ENCODE results near the gene MATN1.

MATN1 gene

GRCh38 chr1:30718091-30718635, 5.2 kb downstream of the MATN1 start:
- peak; percentile 100 for DNase-seq (ENCODE audit: low read depth in 2 of 2)

- DNase-seq (ENCODE audit: low read depth in 2 of 2), result no peak
Measured at GRCh38 chr1:30716646-30717045, 6.7 kb downstream of the MATN1 start.

DNA sequence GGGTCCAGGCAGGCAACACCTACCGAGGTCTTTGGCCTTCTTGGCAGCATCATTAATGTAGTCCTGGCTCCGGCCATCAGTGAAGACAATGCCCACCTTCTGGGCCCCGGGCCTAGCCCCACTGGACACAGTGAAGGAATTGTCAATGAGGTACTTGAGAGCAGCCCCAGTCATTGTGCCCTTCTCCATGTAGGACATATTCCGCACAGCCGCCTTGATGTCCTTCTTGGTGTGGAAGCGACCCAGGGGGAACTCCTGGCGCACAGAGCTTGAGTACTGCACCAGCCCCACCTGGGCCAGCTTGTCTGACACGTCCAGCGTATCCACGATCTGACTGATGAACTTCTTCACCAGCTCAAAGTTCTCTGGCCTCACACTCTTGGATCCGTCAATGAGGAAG, 7.5 kb downstream of the MATN1 start:
- DNase-seq (ENCODE audit: low read depth in 2 of 2), result no peak

GRCh38 chr1:30715216-30715615, 8.2 kb downstream of the MATN1 start:
- peak in 1 of 2 donors; percentile 19 for DNase-seq (ENCODE audit: low read depth in 2 of 2)

DNA sequence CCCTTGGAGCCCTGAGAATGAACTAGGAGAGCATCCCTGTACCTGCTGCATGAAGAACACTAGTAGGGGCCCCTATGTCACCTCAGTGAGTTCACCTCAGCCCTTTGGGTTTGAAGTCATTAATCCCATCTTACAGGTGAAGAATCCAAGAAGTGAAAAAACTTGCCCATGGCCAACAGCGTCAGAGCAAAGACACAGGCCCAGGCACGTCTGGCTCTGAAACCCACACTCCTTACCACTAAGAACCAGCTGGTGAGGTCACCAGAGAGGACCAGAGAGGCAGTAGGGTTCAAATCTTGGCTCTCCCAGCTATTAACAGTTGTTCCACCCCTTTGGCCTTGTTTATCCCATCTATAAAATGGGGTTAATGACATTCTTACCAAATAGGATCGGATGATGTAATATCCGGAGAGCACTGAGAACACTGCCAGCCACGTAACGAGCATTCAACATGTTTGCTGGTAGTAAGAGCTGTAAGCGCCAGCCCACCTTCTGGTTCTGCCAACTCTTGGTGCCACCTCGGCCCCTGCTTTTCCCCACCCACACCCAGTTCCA, 8.8 kb downstream of the MATN1 start:
- no peak for DNase-seq (ENCODE audit: low read depth in 2 of 2)

DNA sequence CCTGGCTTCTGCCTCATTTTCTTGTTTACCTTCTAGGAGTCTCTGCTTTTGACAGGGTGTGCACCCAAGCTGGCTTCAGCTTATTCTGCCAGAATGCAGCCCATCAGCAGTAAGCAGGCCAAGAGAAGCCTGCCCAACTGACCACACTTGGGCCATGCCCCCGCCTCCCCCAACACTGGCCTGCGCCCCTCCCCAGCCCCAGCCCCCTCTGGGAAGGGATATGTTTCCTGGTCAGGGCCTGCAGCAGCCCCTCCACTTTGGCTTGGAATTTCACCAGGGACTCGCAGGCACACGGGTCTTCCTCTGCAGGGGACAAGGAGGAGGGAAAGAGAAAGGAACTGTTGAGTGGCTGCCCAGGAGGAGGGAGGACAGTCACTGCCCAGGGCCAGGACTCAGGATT, 9.4 kb downstream of the MATN1 start:
- no peak for DNase-seq (ENCODE audit: low read depth in 2 of 2)

DNA sequence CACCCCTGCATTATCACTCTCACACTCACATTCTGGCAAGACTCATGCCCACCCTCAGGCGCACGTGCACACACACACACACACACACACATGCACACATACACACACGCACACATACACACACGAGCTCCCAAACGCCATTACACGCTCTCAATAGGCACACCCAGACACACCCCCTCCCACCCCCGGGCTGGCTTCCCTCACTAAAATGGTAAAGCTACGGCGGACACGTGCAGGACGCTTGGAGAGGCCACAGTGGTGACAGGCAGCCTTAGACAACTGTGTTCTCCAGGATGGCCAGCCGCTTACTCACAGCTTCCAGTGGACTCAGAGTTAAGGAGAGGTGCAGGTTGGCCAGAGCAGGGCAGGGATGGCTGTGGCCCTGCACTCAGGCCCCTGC, 10.1 kb downstream of the MATN1 start:
- no peak for DNase-seq (ENCODE audit: low read depth in 2 of 2)

DNA sequence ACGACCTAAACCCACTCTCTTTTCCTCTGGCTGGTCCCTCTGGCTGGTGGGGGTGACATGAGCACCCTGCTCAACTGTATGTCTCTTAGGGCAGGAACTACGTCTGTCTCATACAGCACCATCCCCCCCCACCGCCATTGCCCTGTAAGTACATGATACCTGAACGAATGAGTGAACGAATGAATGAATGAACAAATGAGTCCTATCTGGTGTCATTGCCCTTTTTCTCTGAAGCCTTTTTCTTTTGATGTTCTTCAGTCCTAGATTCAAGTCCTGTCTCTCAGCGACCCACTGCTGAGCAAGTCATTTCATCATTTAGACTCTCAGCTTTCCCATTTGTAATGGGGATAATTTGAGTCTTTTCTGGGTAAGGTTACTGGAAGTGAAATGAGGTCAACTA, 10.8 kb downstream of the MATN1 start:
- no peak for DNase-seq (ENCODE audit: low read depth in 2 of 2)

DNA sequence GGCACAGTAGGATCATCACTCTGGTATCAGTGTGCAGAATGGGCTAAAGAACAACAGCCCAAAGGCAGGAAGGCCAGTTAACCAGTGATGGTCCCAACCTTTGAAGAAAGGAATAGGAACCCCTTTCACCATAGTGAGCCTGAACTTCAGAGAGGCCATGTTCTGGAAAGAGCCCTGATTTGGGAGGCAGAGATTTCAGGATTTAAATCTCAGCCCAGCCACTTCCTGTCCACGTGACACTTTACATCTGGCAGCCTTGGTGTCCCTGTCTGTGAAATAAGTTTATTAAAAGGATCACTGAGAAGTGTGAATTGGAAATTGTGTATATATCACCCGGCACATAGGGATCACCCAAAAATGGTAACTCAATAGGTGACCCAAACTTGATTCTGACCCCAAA, 13.0 kb downstream of the MATN1 start:
- no peak for DNase-seq (ENCODE audit: low read depth in 2 of 2)

GRCh38 chr1:30708361-30708728, 15.0 kb downstream of the MATN1 start:
- no peak for DNase-seq (ENCODE audit: low read depth in 2 of 2)

DNA sequence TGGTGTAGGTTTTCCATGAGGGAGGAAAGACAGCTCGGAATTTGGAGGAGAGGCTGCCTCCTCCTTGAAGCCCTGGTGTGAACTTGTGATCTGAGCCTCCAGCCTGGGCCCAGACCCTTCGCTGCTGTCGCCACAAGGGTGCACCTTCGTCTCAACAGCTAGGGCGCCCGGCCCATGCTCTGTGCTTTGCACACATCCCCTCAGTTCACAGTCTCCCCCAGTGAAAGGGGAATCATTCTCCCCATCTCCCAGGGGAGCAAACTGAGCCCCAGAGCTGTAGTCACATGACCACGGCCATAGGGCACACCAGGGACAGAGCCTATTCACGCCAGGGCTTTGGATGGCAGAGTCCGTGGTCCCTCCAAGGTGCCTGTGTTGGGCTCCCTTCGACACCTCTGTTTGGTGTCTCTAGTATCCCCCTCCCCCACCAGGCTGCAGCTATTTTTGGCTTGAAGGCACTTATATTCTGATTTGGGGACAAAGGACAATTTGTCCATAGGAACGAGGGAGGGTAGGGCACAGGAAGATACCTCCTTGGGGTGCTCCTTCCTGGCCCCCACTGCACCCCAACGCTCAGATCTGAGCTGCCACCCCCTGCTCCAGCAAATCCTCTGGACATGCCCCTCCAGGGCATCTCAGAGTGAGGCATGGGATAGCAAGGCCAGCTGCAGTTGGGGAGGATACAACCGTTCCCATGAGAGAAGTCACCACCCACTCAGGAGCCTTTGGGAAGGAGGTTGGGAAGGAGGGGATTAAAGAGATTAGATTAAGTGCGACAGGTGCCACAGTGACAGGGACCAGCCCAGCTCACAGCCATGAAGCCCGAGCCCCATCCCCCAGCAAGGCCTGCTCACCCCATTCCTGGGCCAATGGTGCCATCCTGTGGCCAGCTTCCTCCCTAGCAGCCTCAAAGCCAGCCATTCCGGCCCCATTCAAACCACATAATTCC, 15.7 kb downstream of the MATN1 start:
- peak; percentile 57 to 59 for DNase-seq (ENCODE audit: low read depth in 2 of 2)

GRCh38 chr1:30706528-30706927, 16.9 kb downstream of the MATN1 start:
- DNase-seq (ENCODE audit: low read depth in 2 of 2), result no peak

DNA sequence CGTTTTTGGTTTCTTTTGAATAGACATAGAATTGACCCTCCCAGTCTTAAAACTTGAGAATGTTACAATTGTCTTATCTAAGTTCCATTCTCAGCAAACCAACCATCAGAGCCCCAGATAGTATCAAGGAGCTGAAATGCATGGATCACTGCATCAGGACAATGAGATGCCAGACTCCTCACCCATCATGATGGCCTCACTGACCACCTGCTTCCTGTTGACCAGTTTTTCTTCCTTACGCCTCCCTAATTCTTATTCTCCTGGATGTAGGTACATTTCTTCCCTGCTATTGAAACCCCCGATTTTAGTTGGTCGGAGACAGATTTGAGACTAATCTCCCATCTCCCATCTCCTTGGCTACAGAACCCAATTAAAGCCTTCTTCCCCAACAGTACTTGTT, 17.7 kb downstream of the MATN1 start:
- DNase-seq (ENCODE audit: low read depth in 2 of 2), result no peak

- no peak for DNase-seq (ENCODE audit: low read depth in 2 of 2)
Measured at GRCh38 chr1:30704765-30705509, 18.4 kb downstream of the MATN1 start.

DNA sequence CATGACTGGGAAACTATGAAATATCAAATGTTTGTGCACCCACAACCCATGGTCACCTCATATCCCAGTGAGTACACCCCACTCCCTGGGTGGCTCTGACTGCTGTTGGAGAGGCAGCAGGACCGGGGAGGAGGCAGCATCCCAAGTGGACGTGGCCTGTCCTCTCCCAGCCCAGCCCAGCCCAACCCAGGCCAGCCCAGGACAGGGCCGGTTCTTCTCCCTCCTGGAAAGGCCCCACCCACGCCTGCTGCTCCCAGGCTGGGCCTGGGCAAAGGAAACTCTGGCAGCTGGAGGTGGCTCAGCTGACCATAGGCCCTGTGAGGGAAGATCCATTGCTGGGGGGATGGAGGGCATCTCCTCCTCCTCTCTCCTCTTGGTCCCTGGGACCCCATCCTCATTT, 19.1 kb downstream of the MATN1 start:
- no peak for DNase-seq (ENCODE audit: low read depth in 2 of 2)

GRCh38 chr1:30702823-30703222, 20.6 kb downstream of the MATN1 start:
- no peak for DNase-seq (ENCODE audit: low read depth in 2 of 2)

DNA sequence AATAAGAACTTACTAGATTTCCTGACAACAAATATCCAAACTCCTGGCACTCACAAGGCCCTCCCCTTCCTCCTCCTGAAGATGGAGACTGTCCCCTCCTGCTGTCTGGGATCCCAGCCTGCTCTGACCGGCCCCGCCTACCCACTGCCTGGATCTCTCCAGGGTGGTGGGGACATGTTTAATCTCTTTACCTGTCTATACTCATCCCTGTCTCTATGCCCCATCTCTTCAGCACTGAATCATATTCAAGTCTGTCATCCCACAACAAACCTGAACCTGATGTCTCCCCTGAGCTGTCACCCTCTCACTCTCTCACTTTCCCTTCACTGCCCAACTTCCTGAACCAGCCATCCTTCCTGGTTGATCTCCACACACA, 22.1 kb downstream of the MATN1 start:
- DNase-seq (ENCODE audit: low read depth in 2 of 2), result no peak

- DNase-seq (ENCODE audit: low read depth in 2 of 2), result no peak
Measured at GRCh38 chr1:30700528-30701257, 22.7 kb downstream of the MATN1 start.

- no peak for DNase-seq (ENCODE audit: low read depth in 2 of 2)
Measured at GRCh38 chr1:30699762-30700161, 23.6 kb downstream of the MATN1 start.

GRCh38 chr1:30698401-30698981, 24.9 kb downstream of the MATN1 start:
- no peak for DNase-seq (ENCODE audit: low read depth in 2 of 2)

GRCh38 chr1:30697571-30698376, 25.6 kb downstream of the MATN1 start:
- no peak for DNase-seq (ENCODE audit: low read depth in 2 of 2)
